ENCODE data around the gene MEFV. TPM values are rescaled to one million over a fixed set of nuclear protein-coding genes. Genes with fewer than 3 reads are reported as not detected.
"Not testable (repeated sequence)": the region's sequence is repeated elsewhere in the genome, so short reads cannot be mapped to it uniquely, and the experiment has no call there.

Gene MEFV, protein sequence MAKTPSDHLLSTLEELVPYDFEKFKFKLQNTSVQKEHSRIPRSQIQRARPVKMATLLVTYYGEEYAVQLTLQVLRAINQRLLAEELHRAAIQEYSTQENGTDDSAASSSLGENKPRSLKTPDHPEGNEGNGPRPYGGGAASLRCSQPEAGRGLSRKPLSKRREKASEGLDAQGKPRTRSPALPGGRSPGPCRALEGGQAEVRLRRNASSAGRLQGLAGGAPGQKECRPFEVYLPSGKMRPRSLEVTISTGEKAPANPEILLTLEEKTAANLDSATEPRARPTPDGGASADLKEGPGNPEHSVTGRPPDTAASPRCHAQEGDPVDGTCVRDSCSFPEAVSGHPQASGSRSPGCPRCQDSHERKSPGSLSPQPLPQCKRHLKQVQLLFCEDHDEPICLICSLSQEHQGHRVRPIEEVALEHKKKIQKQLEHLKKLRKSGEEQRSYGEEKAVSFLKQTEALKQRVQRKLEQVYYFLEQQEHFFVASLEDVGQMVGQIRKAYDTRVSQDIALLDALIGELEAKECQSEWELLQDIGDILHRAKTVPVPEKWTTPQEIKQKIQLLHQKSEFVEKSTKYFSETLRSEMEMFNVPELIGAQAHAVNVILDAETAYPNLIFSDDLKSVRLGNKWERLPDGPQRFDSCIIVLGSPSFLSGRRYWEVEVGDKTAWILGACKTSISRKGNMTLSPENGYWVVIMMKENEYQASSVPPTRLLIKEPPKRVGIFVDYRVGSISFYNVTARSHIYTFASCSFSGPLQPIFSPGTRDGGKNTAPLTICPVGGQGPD
- under 0.01 and 0.05 TPM in 2 replicates for total RNA-seq

DNA sequence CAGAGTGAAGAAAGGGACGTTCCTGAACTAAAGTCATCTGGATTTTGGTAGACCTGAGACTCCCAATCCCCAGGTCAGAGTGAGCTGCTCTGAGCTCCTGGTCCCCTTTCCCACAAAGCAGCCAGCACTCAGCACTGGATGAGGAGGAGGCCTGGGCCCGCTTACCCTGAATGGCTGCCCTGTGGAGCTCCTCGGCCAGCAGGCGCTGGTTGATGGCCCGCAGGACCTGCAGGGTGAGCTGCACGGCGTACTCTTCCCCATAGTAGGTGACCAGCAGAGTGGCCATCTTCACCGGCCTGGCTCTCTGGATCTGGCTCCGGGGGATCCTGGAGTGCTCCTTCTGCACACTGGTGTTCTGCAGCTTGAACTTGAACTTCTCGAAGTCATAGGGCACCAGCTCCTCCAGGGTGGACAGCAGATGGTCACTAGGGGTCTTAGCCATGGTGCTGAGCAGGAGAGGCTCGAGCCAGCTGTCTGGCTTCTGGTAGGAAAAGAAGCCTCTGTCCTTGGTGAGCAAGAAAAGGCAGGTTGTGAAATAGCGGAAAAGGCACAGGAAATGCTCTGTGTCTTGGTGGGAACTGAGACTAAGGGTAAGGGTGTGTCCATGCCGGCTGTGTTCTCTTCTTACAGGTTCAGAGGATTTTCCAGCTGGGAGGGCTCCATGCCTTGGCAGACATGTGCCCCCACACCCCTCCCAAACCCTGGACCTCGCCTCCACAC, at the start of gene MEFV:
TSS of gene MEFV (minus strand) at position 488 of the 720 bp plus-strand sequence. CDS start at position 442, 46 bp downstream.
- no peak for DNase-seq

DNA sequence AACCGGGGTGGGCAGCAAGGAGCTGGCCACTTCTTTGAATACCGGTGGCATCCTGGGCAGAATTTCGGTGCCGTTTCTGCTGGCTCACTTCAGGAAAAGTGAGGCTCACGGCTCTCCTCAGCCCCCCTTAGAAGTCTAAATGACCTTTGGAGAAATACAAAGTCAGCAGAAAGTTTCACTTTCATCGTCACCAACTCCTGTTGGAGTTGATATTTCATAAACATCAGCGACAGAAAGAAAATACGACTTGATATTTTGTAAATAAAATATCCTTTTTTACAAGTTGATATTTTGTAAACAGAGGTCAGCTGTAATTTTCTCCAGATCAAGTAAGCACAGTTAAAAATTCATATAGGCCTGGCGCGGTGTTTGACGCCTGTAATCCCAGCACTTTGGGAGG, 49.6 kb upstream of the MEFV start:
- no peak for DNase-seq

- peak; percentile 94 for DNase-seq
These were observed 49.0 kb upstream of the MEFV start, which contains the start of the genes TIGD7 and ZNF75A for GRCh38 chr16:3305109-3306068. TSS of gene TIGD7 (minus strand) at chr16:3305430. CDS start at chr16:3300614, 4,816 bp downstream. TSS of gene ZNF75A (plus strand) at chr16:3305497. CDS start at chr16:3308429, 2,932 bp downstream.

DNA sequence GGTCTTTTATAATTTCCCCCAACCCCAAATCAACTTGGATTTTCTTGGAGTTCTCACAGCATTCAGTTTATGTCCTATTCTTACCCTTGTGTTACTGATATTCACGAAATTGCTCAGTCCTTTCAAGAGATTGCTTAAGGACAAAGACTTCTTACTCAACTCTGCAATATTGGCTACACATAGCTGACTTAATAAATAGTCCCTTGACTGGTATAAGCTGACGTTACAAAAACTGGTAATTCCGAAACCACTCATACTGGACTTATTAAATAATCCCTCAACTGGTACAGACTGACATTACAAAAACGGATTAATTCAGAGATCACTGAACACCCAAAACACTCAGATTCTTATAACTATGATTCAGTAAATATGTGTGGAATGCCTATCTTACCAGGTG, 47.9 kb upstream of the MEFV start:
- no peak for DNase-seq

- no peak for DNase-seq
These were observed 39.4 kb upstream of the MEFV start for GRCh38 chr16:3295783-3296182.

DNA sequence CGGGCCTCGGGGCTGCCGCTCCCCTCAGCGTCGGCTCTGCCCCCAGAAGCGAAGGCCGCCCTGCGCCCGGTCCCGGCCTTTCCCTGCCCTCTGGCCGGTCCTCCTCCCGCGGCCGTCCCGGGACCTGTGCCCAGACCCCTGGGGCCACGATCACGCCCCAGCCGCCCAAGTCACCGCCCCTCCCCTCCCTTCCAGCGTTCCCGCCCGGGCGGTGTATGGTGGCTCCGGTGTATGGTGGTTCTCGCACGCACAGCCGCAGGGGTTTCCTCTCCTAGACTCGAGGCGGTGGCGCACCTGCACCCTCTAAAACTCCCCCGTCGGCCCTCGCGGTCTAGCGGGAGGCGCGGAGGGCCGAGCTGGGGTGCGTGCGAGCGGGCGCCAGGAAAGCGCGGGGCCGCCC, 38.8 kb upstream of the MEFV start:
- no peak for DNase-seq

GRCh38 chr16:3292604-3293003, 36.2 kb upstream of the MEFV start:
- DNase-seq = no peak

DNA sequence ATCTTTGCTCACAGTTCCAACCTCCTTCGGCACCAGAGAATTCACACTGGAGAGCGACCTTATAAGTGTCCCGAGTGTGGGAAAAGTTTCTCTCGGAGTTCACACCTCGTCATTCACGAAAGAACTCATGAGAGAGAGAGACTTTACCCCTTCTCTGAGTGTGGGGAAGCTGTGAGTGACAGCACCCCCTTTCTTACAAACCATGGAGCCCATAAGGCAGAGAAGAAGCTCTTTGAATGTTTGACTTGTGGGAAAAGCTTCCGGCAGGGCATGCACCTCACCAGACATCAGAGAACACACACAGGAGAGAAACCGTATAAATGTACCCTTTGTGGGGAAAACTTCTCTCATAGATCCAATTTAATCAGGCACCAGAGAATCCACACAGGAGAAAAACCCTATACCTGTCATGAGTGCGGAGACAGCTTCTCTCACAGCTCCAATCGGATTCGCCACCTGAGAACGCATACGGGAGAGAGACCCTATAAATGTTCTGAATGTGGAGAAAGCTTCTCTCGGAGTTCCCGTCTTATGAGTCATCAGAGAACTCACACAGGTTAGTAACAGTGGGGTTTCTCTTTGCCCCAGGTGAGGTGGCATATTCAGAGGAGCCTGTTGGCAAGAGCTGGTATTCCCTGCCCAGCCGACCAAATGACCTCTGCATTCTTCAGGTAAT, 33.7 kb upstream of the MEFV start:
- no peak for DNase-seq

DNA sequence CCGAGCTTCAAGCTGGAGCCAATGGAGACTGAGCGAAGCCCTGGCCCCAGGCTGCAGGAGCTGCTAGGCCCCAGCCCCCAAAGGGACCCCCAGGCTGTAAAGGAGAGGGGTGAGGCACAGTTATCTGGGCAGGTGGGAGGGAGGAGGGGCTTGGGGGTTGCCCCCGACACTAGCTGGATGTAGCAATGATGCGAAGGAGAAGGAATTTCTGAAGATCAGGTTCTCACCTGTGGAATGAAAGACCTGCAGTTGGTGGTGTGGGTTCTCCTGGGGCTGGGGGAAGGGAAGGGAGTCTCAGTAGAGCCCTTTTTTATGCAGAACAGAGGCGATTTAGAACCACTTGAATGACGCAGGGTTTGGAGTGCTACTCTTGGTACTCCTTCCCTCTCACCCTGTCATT, 28.7 kb upstream of the MEFV start:
- no peak for DNase-seq

- peak; percentile 7 for DNase-seq
These were observed 27.4 kb upstream of the MEFV start for GRCh38 chr16:3283543-3284447.

DNA sequence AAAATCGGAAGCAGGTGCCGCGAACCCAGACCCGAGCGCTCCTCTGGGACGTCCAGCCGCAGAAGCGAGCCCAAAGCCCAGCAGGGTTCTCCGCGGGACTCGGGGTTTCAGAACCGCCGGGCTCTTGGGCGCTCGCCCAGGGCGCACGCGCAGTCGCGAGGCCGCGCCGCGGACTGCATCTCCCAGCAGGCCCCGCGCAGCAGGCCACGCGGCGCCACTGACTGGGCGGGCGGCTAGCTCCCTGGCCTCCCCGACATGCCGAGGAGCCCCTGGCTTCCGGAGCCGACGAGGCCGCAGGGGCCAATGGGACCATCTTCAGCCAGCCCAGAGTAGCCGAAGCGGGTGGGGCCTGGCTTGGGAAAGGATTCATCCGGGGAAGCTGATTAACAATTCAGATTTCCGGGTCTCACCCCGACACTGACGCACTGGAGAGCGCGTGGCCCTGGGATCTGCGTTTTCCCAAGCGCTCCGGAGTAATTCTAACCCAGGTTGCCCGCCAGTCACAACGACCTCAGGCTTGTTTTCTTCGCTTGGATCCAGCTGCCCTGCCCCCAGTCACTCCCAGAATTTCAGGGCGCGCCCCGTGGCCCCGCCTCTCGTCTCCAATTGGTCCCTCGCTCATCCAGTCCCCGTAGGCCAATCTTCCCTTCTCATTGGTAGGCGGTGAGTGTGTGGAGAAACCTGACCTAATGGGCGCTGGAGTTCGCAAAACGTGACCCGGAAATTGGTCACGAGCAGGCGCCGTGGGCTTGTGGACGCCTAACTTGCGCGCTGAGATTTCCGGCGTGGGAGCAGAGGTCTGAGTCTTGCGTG, 26.5 kb upstream of the MEFV start, which contains the start of gene ZNF263:
TSS of gene ZNF263 (plus strand) at position 762 of the 813 bp plus-strand sequence. CDS start 328 bp downstream, outside the sequence.
- DNase-seq = peak; percentile 99

DNA sequence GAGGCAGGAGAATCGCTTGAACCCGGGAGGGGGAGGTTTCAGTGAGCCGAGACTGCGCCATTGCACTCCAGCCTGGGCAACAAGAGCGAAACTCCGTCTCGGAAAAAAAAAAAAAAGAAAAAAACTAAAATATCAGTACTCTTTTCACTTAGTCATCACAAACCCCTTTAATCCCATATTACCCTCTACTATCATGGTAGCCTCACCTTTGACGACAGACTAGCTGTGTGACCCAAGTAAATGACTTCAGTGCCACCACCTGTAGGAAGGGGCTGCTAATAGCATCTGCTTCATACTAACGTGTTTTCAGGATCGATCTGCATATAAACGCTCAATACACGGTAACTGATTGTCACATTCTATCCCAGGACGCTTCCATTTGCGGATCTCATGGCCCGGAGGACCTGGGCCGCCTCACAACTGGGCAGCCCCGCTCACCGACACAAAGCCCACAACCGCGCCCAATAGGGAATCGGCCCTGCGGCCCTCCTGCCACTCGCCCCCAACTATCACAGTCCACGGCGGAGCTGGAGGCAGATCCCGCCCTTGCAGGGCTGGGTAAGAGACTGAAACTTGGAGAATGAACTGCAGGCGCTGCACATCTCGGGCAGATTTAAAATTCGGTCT, 25.8 kb upstream of the MEFV start:
- peak; percentile 82 for DNase-seq

DNA sequence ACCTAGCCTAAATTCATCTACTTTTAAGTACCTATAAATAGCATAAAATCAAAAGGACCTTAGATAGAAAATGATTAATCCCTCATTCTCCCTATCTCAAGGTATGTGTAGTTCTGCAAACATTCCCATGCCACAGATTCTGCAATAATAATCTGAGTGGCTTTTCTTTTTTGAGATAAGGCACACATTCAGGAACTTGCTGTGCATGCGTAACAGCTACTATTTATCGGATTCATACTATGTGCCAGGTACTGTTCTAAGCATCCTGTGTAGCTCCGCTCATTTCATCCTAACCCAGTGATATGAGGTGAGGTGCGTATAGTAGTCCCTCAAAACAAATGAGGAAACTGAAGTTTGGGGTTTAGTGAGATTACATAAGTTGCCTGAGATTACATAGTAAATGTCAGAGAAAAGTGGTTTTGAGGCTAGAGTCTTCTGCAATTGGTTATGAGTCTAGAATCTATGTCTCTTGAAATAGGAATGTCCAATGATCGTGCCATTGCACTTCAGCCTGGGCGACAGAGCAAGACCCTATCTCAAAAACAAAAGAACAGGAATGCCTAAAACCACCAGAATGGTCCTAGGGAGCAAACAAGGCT, 24.9 kb upstream of the MEFV start:
- DNase-seq = no peak

DNA sequence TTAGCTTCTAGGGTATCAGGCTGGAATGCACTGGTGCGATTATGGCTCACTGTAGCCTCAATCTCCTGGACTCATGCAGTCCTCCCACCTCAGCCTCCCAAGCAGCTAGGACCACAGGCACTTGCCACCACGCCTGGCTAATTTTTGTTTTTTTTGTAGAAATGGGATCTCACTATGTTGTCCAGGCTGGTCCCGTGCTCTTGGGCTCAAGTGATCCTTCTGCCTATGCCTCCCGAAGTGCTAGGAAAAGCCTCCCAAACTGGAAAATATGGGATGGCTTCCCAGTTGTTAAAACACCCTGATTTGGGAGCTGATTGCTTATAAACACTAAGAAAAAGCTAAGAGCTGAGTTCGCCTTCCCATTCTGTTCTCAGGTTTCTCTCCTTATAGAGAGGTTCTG, 20.2 kb upstream of the MEFV start:
- no peak for DNase-seq

GRCh38 chr16:3274947-3275346, 18.5 kb upstream of the MEFV start:
- DNase-seq = no peak

- DNase-seq = no peak
These were observed 18.1 kb upstream of the MEFV start for GRCh38 chr16:3274490-3274889.

- not testable (repeated sequence) for DNase-seq
These were observed 14.8 kb upstream of the MEFV start for GRCh38 chr16:3271281-3271680.

GRCh38 chr16:3270718-3271117, 14.3 kb upstream of the MEFV start:
- not testable (repeated sequence) for DNase-seq

Data from dermis blood vessel endothelial cell (primary cell).